Measurements from ENCODE around the gene CDH24.

The CDH24 gene

GRCh38 chr14:23102801-23103200 lies 45.5 kb upstream of the CDH24 start:
- H3K4me3 ChIP-seq (ENCODE audit: low read depth, low read length) = no peak overlapping the region

GRCh38 chr14:23101986-23102625 lies 44.8 kb upstream of the CDH24 start:
- H3K4me3 ChIP-seq (ENCODE audit: low read depth, low read length) = no peak overlapping the region
- no peak for TF ChIP-seq CTCF (IDR thresholded peaks at IDR 0.05; ENCODE audit: borderline replicate concordance, insufficient read depth, low read depth, low read length)

More at GRCh38 chr14:23102801-23103200, 45.5 kb upstream of the CDH24 start:
- no peak for TF ChIP-seq CTCF (IDR thresholded peaks at IDR 0.05; ENCODE audit: borderline replicate concordance, insufficient read depth, low read depth, low read length)

- no peak overlapping the region for H3K4me3 ChIP-seq (ENCODE audit: low read depth, low read length)
- no peak for TF ChIP-seq CTCF (IDR thresholded peaks at IDR 0.05; ENCODE audit: borderline replicate concordance, insufficient read depth, low read depth, low read length)
Observed at GRCh38 chr14:23101213-23101970, 44.1 kb upstream of the CDH24 start.

GRCh38 chr14:23099212-23099861 lies 42.0 kb upstream of the CDH24 start:
- TF ChIP-seq CTCF (IDR thresholded peaks at IDR 0.05; ENCODE audit: borderline replicate concordance, insufficient read depth, low read depth, low read length) = no peak
- H3K4me3 ChIP-seq (ENCODE audit: low read depth, low read length) = no peak overlapping the region

GRCh38 chr14:23097786-23098185 lies 40.5 kb upstream of the CDH24 start:
- no peak for TF ChIP-seq CTCF (IDR thresholded peaks at IDR 0.05; ENCODE audit: borderline replicate concordance, insufficient read depth, low read depth, low read length)

GRCh38 chr14:23095196-23096108 lies 38.1 kb upstream of the CDH24 start, which contains the start of gene C14orf119:
Gene C14orf119 (plus strand): TSS chr14:23095505. CDS start chr14:23097659, 2,154 bp downstream.
- TF ChIP-seq CTCF (IDR thresholded peaks at IDR 0.05; ENCODE audit: borderline replicate concordance, insufficient read depth, low read depth, low read length) = no peak
- peak within 1 kb of the TSS; percentile 69 for H3K4me3 ChIP-seq (ENCODE audit: low read depth, low read length)

More at GRCh38 chr14:23097786-23098185, 40.5 kb upstream of the CDH24 start:
- H3K4me3 ChIP-seq (ENCODE audit: low read depth, low read length) = no peak overlapping the region
